H1 (cell line): ENCODE results near the gene C2CD5. TPM values are rescaled to one million over a fixed set of nuclear protein-coding genes. Genes with fewer than 3 reads are reported as not detected.

Experiments
- CTCF ChIA-PET: fragments of 300-600 bp; sonication (Branson Sonifier 250); formaldehyde crosslinking; loops from one replicate; lab custom pipeline; 2021; ENCODE audit not compliant: partially characterized antibody; lab: Charles Lee
- POLR2A ChIA-PET: fragments of 300-600 bp; sonication (Branson Sonifier 250); formaldehyde crosslinking; loops from one replicate; lab custom pipeline; 2021; ENCODE audit warnings: inconsistent platforms; ENCODE audit not compliant: partially characterized antibody; lab: Charles Lee
- DNase-seq, 2 experiments: peaks; one replicate each; pipeline versions ENCODE4 v3.0.0 to v3.0.0-alpha.2; 2010 to 2022; ENCODE audit warnings: low spot score in 2 of 2, low read depth in 1 of 2, mixed read lengths in 1 of 2
- FAIRE-seq: peaks from 2 replicates; lab custom pipeline; 2011; peaks lifted over from hg19 to GRCh38; lab: Jason Lieb, UNC
- H2AFZ ChIP-seq: 2 replicates; pipeline ENCODE4 v1.8.1; 2012; ENCODE audit warnings: low read length, inconsistent platforms
- H2AK5ac ChIP-seq: 2 replicates; pipeline ENCODE4 v1.6.1; 2013; ENCODE audit warnings: low read depth, low read length
- H2BK120ac ChIP-seq: replicated peaks from 2 replicates; pipeline ENCODE3; 2013; ENCODE audit warnings: low read depth, low read length, inconsistent platforms
- H2BK12ac ChIP-seq: 2 replicates; pipeline ENCODE4 v1.6.1; 2013; ENCODE audit warnings: low read depth, low read length
- H2BK15ac ChIP-seq: 2 replicates; pipeline ENCODE4 v1.6.1; 2013; ENCODE audit warnings: low read length
- H2BK20ac ChIP-seq: 2 replicates; pipeline ENCODE4 v1.6.1; 2013; ENCODE audit warnings: low read length
- H2BK5ac ChIP-seq: 2 replicates; pipeline ENCODE4 v1.6.1; 2013; ENCODE audit warnings: low read depth, low read length
- H3K14ac ChIP-seq: 2 replicates; pipeline ENCODE4 v1.6.1; 2013; ENCODE audit warnings: inconsistent platforms; ENCODE audit not compliant: insufficient read length
- H3K18ac ChIP-seq: 2 replicates; pipeline ENCODE4 v1.6.1; 2013; ENCODE audit warnings: low read length; ENCODE audit errors: extremely low read depth
- H3K23ac ChIP-seq: 2 replicates; pipeline ENCODE4 v1.6.1; 2013; ENCODE audit warnings: inconsistent platforms; ENCODE audit not compliant: insufficient read length
- H3K23me2 ChIP-seq: 2 replicates; pipeline ENCODE4 v1.6.1; 2013; ENCODE audit warnings: low read depth, low read length
- H3K27ac ChIP-seq: 2 replicates; pipeline ENCODE4 v1.6.1; 2011; ENCODE audit warnings: low read depth, low read length, inconsistent platforms
- H3K27me3 ChIP-seq, 4 experiments: replicated peaks in 1 of 4; 1 replicate in 1 of 4; 2 replicates in 3 of 4; pipeline versions ENCODE4 v1.6.1 to v1.8.1; 2011 to 2013; ENCODE audit warnings: low read length in 3 of 4, mild to moderate bottlenecking in 3 of 4, inconsistent platforms in 2 of 4, mixed read lengths in 2 of 4, moderate library complexity in 1 of 4; ENCODE audit not compliant: control insufficient read depth in 3 of 4, insufficient read depth in 3 of 4; ENCODE audit errors: extremely low read depth in 1 of 4
- H3K36me3 ChIP-seq, 4 experiments: 2 replicates each; pipeline versions ENCODE4 v1.6.1 to v1.8.1; 2011 to 2013; ENCODE audit warnings: mild to moderate bottlenecking in 4 of 4, low read length in 3 of 4, moderate library complexity in 2 of 4, control low read depth in 1 of 4, inconsistent platforms in 1 of 4; ENCODE audit not compliant: insufficient read depth in 4 of 4, control insufficient read depth in 2 of 4
- H3K4ac ChIP-seq: replicated peaks from 2 replicates; pipeline ENCODE3; 2013; ENCODE audit warnings: low read length, low read depth, mixed read lengths, inconsistent platforms; ENCODE audit not compliant: insufficient read length
- H3K4me1 ChIP-seq, 4 experiments: replicated peaks in 1 of 4; 1 replicate in 1 of 4; 2 replicates in 3 of 4; pipeline versions ENCODE4 v1.6.1 to v1.8.1; 2011 to 2013; ENCODE audit warnings: low read length in 3 of 4, inconsistent platforms in 2 of 4, mixed read lengths in 1 of 4; ENCODE audit not compliant: insufficient read depth in 4 of 4, control insufficient read depth in 3 of 4
- H3K4me2 ChIP-seq, 2 experiments: 2 replicates each; pipeline versions ENCODE4 v1.6.1 to v1.8.1; 2011 to 2013; ENCODE audit warnings: low read depth in 2 of 2, low read length in 2 of 2, control low read depth in 1 of 2, inconsistent platforms in 1 of 2, mild to moderate bottlenecking in 1 of 2; ENCODE audit not compliant: insufficient read depth in 1 of 2
- H3K4me3 ChIP-seq, 4 experiments: fragments of 200-600, 300-600 bp in 1 of 4; sonication (generic), shearing (Covaris generic), sonication (Bioruptor Twin) in 1 of 4; 2 replicates each; pipeline versions ENCODE4 v1.5.1 to v1.8.1; 2011 to 2016; ENCODE audit warnings: low read length in 4 of 4, low read depth in 3 of 4, control low read depth in 2 of 4, inconsistent platforms in 2 of 4, mild to moderate bottlenecking in 2 of 4, mixed read lengths in 1 of 4, moderate library complexity in 1 of 4; ENCODE audit not compliant: insufficient read depth in 2 of 4; ENCODE audit errors: extremely low read depth in 1 of 4
- H3K56ac ChIP-seq: replicated peaks from 2 replicates; pipeline ENCODE3; 2013; ENCODE audit warnings: low read depth, mild to moderate bottlenecking, mixed read lengths, low read length, inconsistent platforms; ENCODE audit not compliant: insufficient read length
- H3K79me1 ChIP-seq: 2 replicates; pipeline ENCODE4 v1.6.1; 2013; ENCODE audit warnings: low read depth, low read length, control low read depth
- H3K79me2 ChIP-seq, 2 experiments: 2 replicates each; pipeline versions ENCODE4 v1.6.1 to v1.8.1; 2012 to 2013; ENCODE audit warnings: low read length in 2 of 2, mild to moderate bottlenecking in 2 of 2, inconsistent platforms in 1 of 2; ENCODE audit not compliant: insufficient read depth in 2 of 2, control insufficient read depth in 1 of 2
- H3K9ac ChIP-seq, 4 experiments: replicated peaks in 1 of 4; 1 replicate in 1 of 4; 2 replicates in 3 of 4; pipeline versions ENCODE4 v1.6.1 to v1.8.1; 2011 to 2013; ENCODE audit warnings: low read depth in 3 of 4, low read length in 3 of 4, control low read depth in 2 of 4, mild to moderate bottlenecking in 2 of 4, moderate library complexity in 2 of 4, inconsistent platforms in 1 of 4; ENCODE audit errors: extremely low read depth in 1 of 4
- H3K9me3 ChIP-seq, 2 experiments: 2 replicates each; pipeline versions ENCODE4 v1.6.1 to v1.8.1; 2012 to 2013; ENCODE audit warnings: mild to moderate bottlenecking in 2 of 2, moderate library complexity in 2 of 2, control low read depth in 1 of 2, inconsistent platforms in 1 of 2, low read depth in 1 of 2, low read length in 1 of 2, mixed read lengths in 1 of 2; ENCODE audit not compliant: insufficient read depth in 2 of 2
- H4K20me1 ChIP-seq, 2 experiments: replicated peaks in 1 of 2; 2 replicates each; pipeline versions ENCODE3 to v1.8.1; 2011 to 2013; ENCODE audit warnings: inconsistent platforms in 2 of 2, low read length in 2 of 2, mild to moderate bottlenecking in 1 of 2; ENCODE audit not compliant: insufficient read depth in 2 of 2, control insufficient read depth in 1 of 2
- H4K5ac ChIP-seq: 2 replicates; pipeline ENCODE4 v1.6.1; 2013; ENCODE audit warnings: low read length, low read depth, mixed read lengths, inconsistent platforms; ENCODE audit not compliant: insufficient read length
- H4K8ac ChIP-seq: 2 replicates; pipeline ENCODE4 v1.8.0; 2013; ENCODE audit warnings: mild to moderate bottlenecking, moderate library complexity, low read length, inconsistent platforms; ENCODE audit not compliant: insufficient read depth; ENCODE audit errors: extremely low read depth
- H4K91ac ChIP-seq: replicated peaks from 2 replicates; pipeline ENCODE3; 2013; ENCODE audit warnings: low read length, mixed read lengths, inconsistent platforms; ENCODE audit not compliant: insufficient read length
- ASH2L ChIP-seq: fragments of 200-600, 300-600 bp; sonication (generic); IDR thresholded peaks from one replicate; pipeline ENCODE4 v1.7.1; 2017; ENCODE audit warnings: low read length
- CBX5 ChIP-seq: fragments of 300-800, 300-1000 bp; sonication (generic); IDR thresholded peaks from 2 replicates; pipeline ENCODE4 v1.7.1; 2016; ENCODE audit warnings: antibody characterized with exemption, low read length, low read depth
- JUND ChIP-seq: IDR thresholded peaks from 2 replicates; pipeline ENCODE4 v1.6.1; 2011; ENCODE audit warnings: mild to moderate bottlenecking, improper control_type of control experiment, low read length
- KDM4A ChIP-seq: IDR thresholded peaks from one replicate; pipeline ENCODE4 v1.7.1; 2012; ENCODE audit warnings: low read depth, mild to moderate bottlenecking, moderate library complexity, low read length, inconsistent platforms; ENCODE audit not compliant: severe bottlenecking
- PHF8 ChIP-seq: fragments of 200-600 bp; sonication (generic); conservative IDR thresholded peaks from 2 replicates; pipeline ENCODE4 v1.7.1; 2012; ENCODE audit warnings: low read depth, mild to moderate bottlenecking, inconsistent platforms, low read length, moderate library complexity
- RNF2 ChIP-seq: fragments of 200-900, 300-1000 bp; sonication (generic); IDR thresholded peaks from 2 replicates; pipeline ENCODE4 v1.7.1; 2016; ENCODE audit warnings: borderline replicate concordance, low read depth, mild to moderate bottlenecking, antibody characterized with exemption, low read length; ENCODE audit not compliant: poor library complexity, severe bottlenecking; ENCODE audit errors: missing control alignments
- RXRA ChIP-seq: IDR thresholded peaks from 2 replicates; pipeline ENCODE4 v1.6.1; 2011; ENCODE audit warnings: low read depth, mild to moderate bottlenecking, low read length, moderate library complexity; ENCODE audit not compliant: insufficient read depth
- TAF1 ChIP-seq: IDR thresholded peaks from 2 replicates; pipeline ENCODE4 v1.6.1; 2011; ENCODE audit warnings: mild to moderate bottlenecking, low read depth, low read length
- TBP ChIP-seq: IDR thresholded peaks from 2 replicates; pipeline ENCODE4 v1.6.1; 2011; ENCODE audit warnings: low read depth, low read length, improper control_type of control experiment
- WGBS, 2 experiments: shearing (Covaris generic) in 1 of 2; methylation state at CpG; one replicate each; pipeline versions ENCODE4 v1.1.6 to v1.1.7; 2013 to 2015; ENCODE audit warnings: low lambda C conversion rate in 2 of 2, mixed read lengths in 2 of 2, inconsistent platforms in 1 of 2, low coverage in 1 of 2, missing lambda C conversion rate in 1 of 2; ENCODE audit not compliant: insufficient replicate concordance in 2 of 2, insufficient coverage in 1 of 2, insufficient read length in 1 of 2; ENCODE audit errors: extremely low coverage in 1 of 2, missing lambda C conversion rate in 1 of 2; 5-methylcytosine and 5-hydroxymethylcytosine counted together
- polyA plus RNA-seq, 7 experiments: library from polyadenylated mRNA; depleted of rRNA in 3 of 7; stranded (reverse) in 5 of 7; unstranded in 2 of 7; fragments of >200 nt in 5 of 7; fragments of 200-250 nt in 2 of 7; gene quantifications; 1 replicate in 5 of 7; 2 replicates in 1 of 7; 4 replicates in 1 of 7; pipeline versions ENCODE4 v1.2.1 to v1.2.3, GENCODE V29; 2011 to 2013; ENCODE audit warnings: missing spikeins in 2 of 7, mixed read lengths in 2 of 7
- total RNA-seq: library from RNA; stranded (reverse); fragmentation: NEBNext Ultra II Directional; extraction: Animal tissue kit (Norgen Biotek cat#: 25700); gene quantifications from 2 replicates; pipeline ENCODE4 v1.2.1, GENCODE V29; 2021
- TF ChIP-seq, protein P1 (sequence below): IDR thresholded peaks from 2 replicates; pipeline ENCODE4 v1.6.1; 2011; ENCODE audit warnings: low read depth, mild to moderate bottlenecking, low read length; ENCODE audit not compliant: insufficient read depth

Gene C2CD5
- total and polyA plus RNA-seq, 2 of the 8 experiments (the other 6 are each of a cell fraction or from before 2014, with no cell fraction given): 21.9 to 45.9 TPM

DNA sequence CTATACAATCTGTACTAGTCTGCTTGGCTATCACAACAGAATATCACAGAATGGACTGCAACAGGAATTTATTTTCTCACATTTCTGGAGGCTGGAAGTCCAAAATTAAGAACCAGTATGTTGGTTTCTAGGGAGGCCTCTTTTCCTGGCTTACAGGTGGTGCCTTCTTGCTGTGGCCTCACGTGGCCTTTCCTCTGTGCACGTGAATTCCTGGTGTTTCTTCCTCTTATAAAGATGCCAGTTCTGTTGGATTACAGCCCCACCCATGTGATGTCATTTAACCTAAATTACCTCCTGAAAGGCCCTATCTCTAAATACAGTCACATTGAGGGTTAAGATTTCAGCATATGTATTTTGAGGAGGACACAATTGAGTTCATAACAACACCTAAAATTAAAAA, 32.1 kb upstream of the C2CD5 start:
- H2AK5ac ChIP-seq: no peak overlapping the region
- H2BK20ac ChIP-seq: no peak overlapping the region
- no peak overlapping the region for H3K4ac ChIP-seq
- no peak overlapping the region for H2BK12ac ChIP-seq
- no peak overlapping the region for H3K14ac ChIP-seq
- H3K27me3 ChIP-seq: no peaks in the 10 kb centered on the region
- H3K23me2 ChIP-seq: no peaks in the 10 kb centered on the region
- TF ChIP-seq TBP (no peak), KDM4A (no peak), RXRA (no peak), CBX5 (no peak), ASH2L (no peak), RNF2 (no peak), PHF8 (no peak), TAF1 (no peak), JUND (no peak)
- TF ChIP-seq, protein P1, sequence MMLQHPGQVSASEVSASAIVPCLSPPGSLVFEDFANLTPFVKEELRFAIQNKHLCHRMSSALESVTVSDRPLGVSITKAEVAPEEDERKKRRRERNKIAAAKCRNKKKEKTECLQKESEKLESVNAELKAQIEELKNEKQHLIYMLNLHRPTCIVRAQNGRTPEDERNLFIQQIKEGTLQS: no peak
- no peaks in the 10 kb centered on the region for H4K20me1 ChIP-seq
- no peak overlapping the region for H3K27ac ChIP-seq
- no peak overlapping the region for H3K56ac ChIP-seq
- H3K23ac ChIP-seq: no peak overlapping the region
- ChIA-PET CTCF (interaction anchor here (0.7 kb wide), 1 partner anchor 878 kb away, joined by 3 read pairs; no protein-coding TSS in a partner anchor), POLR2A (interaction anchor here (0.9 kb wide), 1 partner anchor 40 kb away, joined by 3 read pairs; no protein-coding TSS in a partner anchor)
- no peak for FAIRE-seq
- H2BK120ac ChIP-seq: no peak overlapping the region
- DNase-seq: no peak
- H4K91ac ChIP-seq: no peak overlapping the region
- no peak overlapping the region for H3K4me3 ChIP-seq
- H2BK15ac ChIP-seq: no peak overlapping the region
- H4K5ac ChIP-seq: no peak overlapping the region
- H3K79me1 ChIP-seq: no peaks in the 10 kb centered on the region
- no peaks in the 10 kb centered on the region for H3K9me3 ChIP-seq
- no peak overlapping the region for H2AFZ ChIP-seq
- no peaks in the 10 kb centered on the region for H3K79me2 ChIP-seq
- H3K9ac ChIP-seq: no peak overlapping the region
- no peaks in the 10 kb centered on the region for H3K36me3 ChIP-seq
- no peak overlapping the region for H3K18ac ChIP-seq
- H3K4me2 ChIP-seq: no peak overlapping the region
- 89% methylated on average over 2 of the region's 2 CpGs; no CpG with 5 or more reads in 1 of the 2 experiments for WGBS, 2 experiments
- no peaks in the 10 kb centered on the region for H3K4me1 ChIP-seq
- H4K8ac ChIP-seq: no peak overlapping the region
- H2BK5ac ChIP-seq: no peak overlapping the region
